GM23338 (cell line): ENCODE results near the gene TMBIM6. TPM values are rescaled to one million over a fixed set of nuclear protein-coding genes. Genes with fewer than 3 reads are reported as not detected.

Experiments used
- ATAC-seq: fragments of 200-7000 bp; cut with Tn5 transposase; 3 replicates; pipeline ENCODE4 v1.9.1; 2020
- DNase-seq: peaks from one replicate; pipeline ENCODE4 v3.0.0-alpha.2; 2015; ENCODE audit warnings: low spot score
- H2AFZ ChIP-seq: fragments of 200-600 bp; sonication (generic); 2 replicates; pipeline ENCODE4 v1.8.0; 2016; ENCODE audit warnings: antibody characterized with exemption, mild to moderate bottlenecking, moderate library complexity
- H3F3A ChIP-seq: fragments of 200-600 bp; sonication (generic); replicated peaks from 2 replicates; pipeline ENCODE4 v1.8.0; 2017; ENCODE audit warnings: antibody characterized with exemption, mixed run types, low read depth
- H3K27ac ChIP-seq: fragments of 200-600 bp; sonication (generic); 2 replicates; pipeline ENCODE4 v1.6.1; 2016; ENCODE audit warnings: low read depth
- H3K27me3 ChIP-seq: fragments of 200-600 bp; sonication (generic); 2 replicates; pipeline ENCODE4 v1.8.0; 2016; ENCODE audit warnings: mild to moderate bottlenecking, mixed run types, moderate library complexity; ENCODE audit not compliant: insufficient read depth
- H3K36me3 ChIP-seq: fragments of 200-600 bp; sonication (generic); 2 replicates; pipeline ENCODE4 v1.8.0; 2016; ENCODE audit warnings: mild to moderate bottlenecking; ENCODE audit not compliant: insufficient read depth
- H3K4me1 ChIP-seq: fragments of 200-600 bp; sonication (generic); 2 replicates; pipeline ENCODE4 v1.8.0; 2016; ENCODE audit warnings: mild to moderate bottlenecking, moderate library complexity; ENCODE audit not compliant: insufficient read depth
- H3K4me2 ChIP-seq: fragments of 200-600 bp; sonication (generic); 2 replicates; pipeline ENCODE4 v1.7.1; 2017; ENCODE audit warnings: mixed run types
- H3K4me3 ChIP-seq: fragments of 200-600 bp; sonication (generic); 2 replicates; pipeline ENCODE4 v1.6.1; 2016; ENCODE audit warnings: mixed run types
- H3K79me2 ChIP-seq: fragments of 200-600 bp; sonication (generic); replicated peaks from 2 replicates; pipeline ENCODE4 v1.8.0; 2017; ENCODE audit warnings: mild to moderate bottlenecking; ENCODE audit not compliant: insufficient read depth
- H3K9me2 ChIP-seq: fragments of 200-600 bp; sonication (generic); 2 replicates; pipeline ENCODE4 v1.8.0; 2017; ENCODE audit not compliant: insufficient read depth
- H4K20me1 ChIP-seq: fragments of 200-600 bp; sonication (generic); replicated peaks from 2 replicates; pipeline ENCODE4 v1.8.0; 2017; ENCODE audit warnings: mild to moderate bottlenecking; ENCODE audit not compliant: insufficient read depth
- H3K27ac Mint-ChIP-seq: 2 replicates; pipeline ENCODE4 v1.8.0; 2020; ENCODE audit warnings: inconsistent platforms, mild to moderate bottlenecking, moderate library complexity, mixed read lengths
- H3K27me3 Mint-ChIP-seq: 3 replicates; pipeline ENCODE4 v1.8.0; 2022; ENCODE audit warnings: low read depth, mild to moderate bottlenecking, moderate library complexity, mixed read lengths, inconsistent platforms; ENCODE audit not compliant: insufficient read depth, poor library complexity
- H3K36me3 Mint-ChIP-seq: 3 replicates; pipeline ENCODE4 v1.8.0; 2021; ENCODE audit warnings: low read depth, mild to moderate bottlenecking, inconsistent platforms, moderate library complexity, mixed read lengths
- H3K4me1 Mint-ChIP-seq: 3 replicates; pipeline ENCODE4 v1.8.0; 2020; ENCODE audit warnings: mild to moderate bottlenecking, inconsistent platforms, mixed read lengths
- H3K4me3 Mint-ChIP-seq: 3 replicates; pipeline ENCODE4 v1.8.0; 2021; ENCODE audit warnings: moderate library complexity, mild to moderate bottlenecking, inconsistent platforms, mixed read lengths
- H3K9me3 Mint-ChIP-seq: 3 replicates; pipeline ENCODE4 v1.8.0; 2020; ENCODE audit warnings: moderate library complexity, mild to moderate bottlenecking, inconsistent platforms, mixed read lengths
- CREB1 ChIP-seq: fragments of 250-450 bp; sonication (Bioruptor Pico); IDR thresholded peaks from 2 replicates; pipeline ENCODE4 v1.5.0; 2020; ENCODE audit warnings: low read depth, mild to moderate bottlenecking, moderate library complexity
- CTCF ChIP-seq, 2 experiments: fragments of 200-600 bp in 1 of 2; sonication (generic) in 1 of 2; conservative IDR thresholded peaks; 2 replicates each; pipeline versions ENCODE4 v1.5.1 to v1.6.1; 2016 to 2017; ENCODE audit warnings: antibody characterized with exemption in 2 of 2, low read depth in 2 of 2, mild to moderate bottlenecking in 2 of 2, moderate library complexity in 1 of 2
- ETS1 ChIP-seq: IDR thresholded peaks from 2 replicates; pipeline ENCODE4 v1.6.1; 2016; ENCODE audit warnings: antibody characterized with exemption
- EZH2 ChIP-seq: fragments of 200-600 bp; sonication (generic); IDR thresholded peaks from one replicate; pipeline ENCODE4 v1.8.0; 2017; ENCODE audit warnings: antibody characterized with exemption, mild to moderate bottlenecking, low read depth; ENCODE audit not compliant: unreplicated experiment
- EZH2phosphoT487 ChIP-seq: fragments of 200-600 bp; sonication (generic); IDR thresholded peaks from one replicate; pipeline ENCODE4 v1.8.1; 2018; ENCODE audit warnings: antibody characterized with exemption; ENCODE audit not compliant: unreplicated experiment
- JUNB ChIP-seq: IDR thresholded peaks from one replicate; pipeline ENCODE4 v1.6.1; 2016; ENCODE audit warnings: antibody characterized with exemption; ENCODE audit not compliant: unreplicated experiment
- NANOG ChIP-seq: IDR thresholded peaks from 2 replicates; pipeline ENCODE4 v1.6.1; 2016; ENCODE audit warnings: antibody characterized with exemption, borderline replicate concordance
- POLR2AphosphoS5 ChIP-seq: IDR thresholded peaks from 2 replicates; pipeline ENCODE4 v1.6.1; 2016; ENCODE audit warnings: antibody characterized with exemption, low read depth
- REST ChIP-seq: IDR thresholded peaks from one replicate; pipeline ENCODE4 v1.6.1; 2018; ENCODE audit warnings: antibody characterized with exemption; ENCODE audit not compliant: unreplicated experiment
- STAT1 ChIP-seq: IDR thresholded peaks from one replicate; pipeline ENCODE4 v1.6.1; 2016; ENCODE audit warnings: antibody characterized with exemption; ENCODE audit not compliant: unreplicated experiment
- ZNF114 ChIP-seq: fragments of 250-450 bp; sonication (Bioruptor Pico); IDR thresholded peaks from 2 replicates; pipeline ENCODE4 v1.5.0; 2020; ENCODE audit warnings: mild to moderate bottlenecking, moderate library complexity
- ZNF331 ChIP-seq: fragments of 250-450 bp; sonication (Bioruptor Pico); IDR thresholded peaks from 2 replicates; pipeline ENCODE4 v1.5.0; 2020; ENCODE audit warnings: low read depth, mild to moderate bottlenecking, moderate library complexity
- ZNF462 ChIP-seq: fragments of 250-450 bp; sonication (Bioruptor Pico); IDR thresholded peaks from 2 replicates; pipeline ENCODE4 v1.5.0; 2020; ENCODE audit warnings: mild to moderate bottlenecking, moderate library complexity
- polyA plus RNA-seq: library from polyadenylated mRNA; unstranded; fragments of >200 nt; fragmentation: Nextera tagmentation; extraction: Ambion mirVana; gene quantifications from 2 replicates; pipeline ENCODE4 v1.2.1, GENCODE V29; 2016
- total RNA-seq: library from RNA; depleted of rRNA; stranded (reverse); fragments of >200 nt; shearing (Covaris generic); gene quantifications from 2 replicates; pipeline ENCODE4 v1.2.3, GENCODE V29; 2014

Gene TMBIM6
- total and polyA plus RNA-seq, 2 experiments from 2014 or later: 245 to 349 TPM

GRCh38 chr12:49702009-49702408, 39.3 kb upstream of the TMBIM6 start:
- no peaks in the 10 kb centered on the region for H3K36me3 ChIP-seq
- TF ChIP-seq NANOG (no peak), ZNF331 (CRISPR knock-in tag) (no peak), ZNF114 (CRISPR knock-in tag) (no peak), ZNF462 (no peak), REST (no peak), CTCF (conservative IDR thresholded peaks at IDR 0.05; ENCODE audit: low read depth in 2 of 2) (no peak), EZH2phosphoT487 (no peak), JUNB (no peak), ETS1 (no peak), EZH2 (no peak), CREB1 (CRISPR knock-in tag) (no peak), POLR2AphosphoS5 (no peak), STAT1 (no peak)
- Mint-ChIP-seq H3K36me3 (peaks cover 4% of the 10 kb centered on the region), H3K4me1 (peaks cover 64% of the 10 kb centered on the region), H3K27me3 (peaks cover 14% of the 10 kb centered on the region), H3K9me3 (no peaks in the 10 kb centered on the region), H3K27ac (no peak overlapping the region; the same call in 1 of the 2 replicates), H3K4me3 (no peak overlapping the region)
- DNase-seq (no peak), ATAC-seq (no peak)
- no peaks in the 10 kb centered on the region for H3K27me3 ChIP-seq
- peaks cover 10% of the 10 kb centered on the region; the same call in 1 of the 2 replicates for H4K20me1 ChIP-seq
- peak overlapping the region; percentile 40; the same call in 1 of the 2 replicates for H3K4me2 ChIP-seq
- H3K27ac ChIP-seq: no peak overlapping the region
- 0 out of 2 replicates have a peak, but pooled peaks cover 3% of the 10 kb centered on the region for H3F3A ChIP-seq
- H3K79me2 ChIP-seq: peaks cover 79% of the 10 kb centered on the region
- no peak overlapping the region for H2AFZ ChIP-seq
- H3K4me1 ChIP-seq: peaks cover 62% of the 10 kb centered on the region
- no peak overlapping the region for H3K4me3 ChIP-seq
- H3K9me2 ChIP-seq: no peaks in the 10 kb centered on the region
